Vagina (tissue), 2 donors: ENCODE measurements around the gene EIF1.

ENCODE experiments used
- POLR2A ChIP-seq, 2 donors: fragments of 450-650 bp; IDR thresholded peaks; one replicate each; pipeline ENCODE4 v1.6.1; 2017; ENCODE audit warnings: antibody characterized with exemption in 2 of 2, mild to moderate bottlenecking in 2 of 2, moderate library complexity in 2 of 2
- TF ChIP-seq, protein P1 (sequence below), 3 experiments: fragments of 450-650 bp in 2 of 3; fragments of 200-600 bp in 1 of 3; sonication (generic) in 1 of 3; IDR thresholded peaks; one replicate each; pipeline ENCODE4 v1.5.1; 2017 to 2019; ENCODE audit warnings: antibody characterized with exemption in 3 of 3, mild to moderate bottlenecking in 2 of 3, moderate library complexity in 2 of 3

DNA sequence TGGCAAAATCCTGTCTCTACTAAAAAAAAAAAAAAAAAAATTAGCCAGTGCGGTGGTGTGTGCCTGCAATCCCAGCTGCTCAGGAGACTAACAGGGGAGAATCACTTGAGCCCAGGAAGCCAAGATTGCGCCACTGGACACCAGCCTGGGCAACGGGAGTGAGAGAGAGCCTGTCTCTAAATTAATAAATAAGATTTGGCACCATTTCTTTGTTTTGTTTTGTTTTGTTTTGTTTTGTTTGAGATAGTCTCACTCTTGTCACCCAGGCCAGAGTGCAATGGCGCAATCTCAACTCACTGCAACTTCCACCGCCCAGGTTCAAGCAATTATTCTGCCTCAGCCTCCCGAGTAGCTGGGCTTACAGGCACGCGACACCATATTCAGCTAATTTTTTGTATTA lies 14.0 kb downstream of the EIF1 start:
- TF ChIP-seq, protein P1, sequence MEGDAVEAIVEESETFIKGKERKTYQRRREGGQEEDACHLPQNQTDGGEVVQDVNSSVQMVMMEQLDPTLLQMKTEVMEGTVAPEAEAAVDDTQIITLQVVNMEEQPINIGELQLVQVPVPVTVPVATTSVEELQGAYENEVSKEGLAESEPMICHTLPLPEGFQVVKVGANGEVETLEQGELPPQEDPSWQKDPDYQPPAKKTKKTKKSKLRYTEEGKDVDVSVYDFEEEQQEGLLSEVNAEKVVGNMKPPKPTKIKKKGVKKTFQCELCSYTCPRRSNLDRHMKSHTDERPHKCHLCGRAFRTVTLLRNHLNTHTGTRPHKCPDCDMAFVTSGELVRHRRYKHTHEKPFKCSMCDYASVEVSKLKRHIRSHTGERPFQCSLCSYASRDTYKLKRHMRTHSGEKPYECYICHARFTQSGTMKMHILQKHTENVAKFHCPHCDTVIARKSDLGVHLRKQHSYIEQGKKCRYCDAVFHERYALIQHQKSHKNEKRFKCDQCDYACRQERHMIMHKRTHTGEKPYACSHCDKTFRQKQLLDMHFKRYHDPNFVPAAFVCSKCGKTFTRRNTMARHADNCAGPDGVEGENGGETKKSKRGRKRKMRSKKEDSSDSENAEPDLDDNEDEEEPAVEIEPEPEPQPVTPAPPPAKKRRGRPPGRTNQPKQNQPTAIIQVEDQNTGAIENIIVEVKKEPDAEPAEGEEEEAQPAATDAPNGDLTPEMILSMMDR (IDR thresholded peaks at IDR 0.05) = no peak
- no peak for TF ChIP-seq POLR2A (IDR thresholded peaks at IDR 0.05)
